Measurements from ENCODE around the gene CYFIP2.

DNA sequence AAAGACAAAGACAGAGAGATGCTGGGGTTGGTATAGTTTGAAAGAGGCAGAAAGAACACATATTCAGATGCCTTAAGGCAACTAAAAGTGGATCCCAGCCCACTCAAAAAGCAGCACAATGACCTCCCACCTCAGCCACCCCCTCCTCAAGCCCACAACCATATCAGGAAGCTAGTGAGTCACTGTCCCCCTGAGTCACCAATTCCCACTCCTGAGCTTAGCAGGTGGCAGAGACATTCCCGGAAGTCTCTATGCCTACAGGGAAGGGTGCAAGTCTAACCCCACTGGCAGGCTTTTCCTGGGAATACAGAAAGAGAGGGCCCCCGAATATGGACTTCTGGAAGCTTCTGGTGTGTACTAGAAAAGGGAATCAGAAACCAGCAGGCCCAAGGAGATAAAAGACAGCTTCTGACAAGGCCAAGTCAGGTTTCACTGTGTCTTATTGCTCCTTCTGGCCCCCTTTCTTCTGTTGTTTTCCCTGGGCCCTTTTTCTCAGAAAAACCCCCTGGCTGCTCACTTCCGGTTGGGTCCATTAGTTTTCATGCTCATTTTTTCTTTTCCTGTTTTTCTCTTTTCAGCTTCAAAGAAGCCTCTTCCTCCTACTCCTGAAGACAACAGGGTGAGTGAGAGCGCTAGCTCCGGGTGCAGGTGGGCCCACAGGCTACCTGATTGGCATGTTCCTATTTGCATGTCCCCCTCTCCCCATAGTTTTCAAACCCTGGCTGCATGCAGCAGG is 48.5 kb upstream of the CYFIP2 start:
- TF ChIP-seq MAX (IDR thresholded peaks at IDR 0.05) (no peak), ZNF44 (CRISPR knock-in tag; IDR thresholded peaks at IDR 0.05) (no peak), ELF3 (CRISPR knock-in tag; IDR thresholded peaks at IDR 0.05) (no peak), TCF12 (IDR thresholded peaks at IDR 0.05) (no peak), TCF12 (CRISPR knock-in tag; IDR thresholded peaks at IDR 0.05) (no peak)
